NCI-H1105 (cell line): ENCODE measurements around the gene MTX3.
A peak's percentile ranks its signal among the peaks of the same experiment; 100 is the strongest.

Experiments
- DNase-seq: peaks from one replicate; lab custom pipeline; 2025; lab: John Stamatoyannopoulos, UW

MTX3 gene

GRCh38 chr5:79990598-79991507 is at the start of gene MTX3:
Gene MTX3, minus strand, starts transcription at chr5:79991262. Its CDS starts 24 bp downstream, at chr5:79991238.
- peak; percentile 86 for DNase-seq

- DNase-seq, result no peak
Observed at GRCh38 chr5:80039650-80040049, 48.6 kb upstream of the MTX3 start.

GRCh38 chr5:80037366-80037765 is 46.3 kb upstream of the MTX3 start:
- DNase-seq, result no peak

GRCh38 chr5:80036615-80037014 is 45.6 kb upstream of the MTX3 start:
- DNase-seq, result no peak

- DNase-seq, result no peak
Observed at GRCh38 chr5:80035839-80036238, 44.8 kb upstream of the MTX3 start.

- DNase-seq, result no peak
Observed at GRCh38 chr5:80034962-80035821, 44.1 kb upstream of the MTX3 start, which contains the start of gene THBS4. Gene THBS4, plus strand, starts transcription at chr5:80035348. Its CDS starts 190 bp downstream, at chr5:80035538.

GRCh38 chr5:80034559-80034958 is 43.5 kb upstream of the MTX3 start:
- DNase-seq, result no peak

GRCh38 chr5:80033513-80033912 is 42.5 kb upstream of the MTX3 start:
- DNase-seq, result no peak

GRCh38 chr5:80031109-80031508 is 40.0 kb upstream of the MTX3 start:
- DNase-seq, result no peak

GRCh38 chr5:80026841-80027240 is 35.8 kb upstream of the MTX3 start:
- no peak for DNase-seq

GRCh38 chr5:80025069-80025468 is 34.0 kb upstream of the MTX3 start:
- DNase-seq, result no peak

GRCh38 chr5:80010754-80011392 is 19.8 kb upstream of the MTX3 start:
- DNase-seq, result no peak

GRCh38 chr5:80008995-80009765 is 18.1 kb upstream of the MTX3 start:
- no peak for DNase-seq

- no peak for DNase-seq
Observed at GRCh38 chr5:80002677-80003076, 11.6 kb upstream of the MTX3 start.

GRCh38 chr5:79999722-80000121 is 8.7 kb upstream of the MTX3 start:
- no peak for DNase-seq

GRCh38 chr5:79992891-79993657 is 2.0 kb upstream of the MTX3 start:
- DNase-seq, result no peak

- no peak for DNase-seq
Observed at GRCh38 chr5:79990205-79990597, 861 bp downstream of the MTX3 start.

GRCh38 chr5:79986260-79986659 is 4.8 kb downstream of the MTX3 start:
- no peak for DNase-seq

GRCh38 chr5:79985288-79985687 is 5.8 kb downstream of the MTX3 start:
- DNase-seq, result no peak

GRCh38 chr5:79984363-79984762 is 6.7 kb downstream of the MTX3 start:
- no peak for DNase-seq

- no peak for DNase-seq
Observed at GRCh38 chr5:79983618-79984017, 7.4 kb downstream of the MTX3 start.
